K562 (cell line): ENCODE results near the gene NAT14. TPM values are rescaled to one million over a fixed set of nuclear protein-coding genes. Genes with fewer than 3 reads are reported as not detected.

Experiments
- CBX8 ChIP-seq: fragments of 200-600 bp; sonication (generic); IDR thresholded peaks from 2 replicates; pipeline ENCODE4 v1.6.1; 2012; ENCODE audit warnings: borderline replicate concordance, mixed run types, low read depth, mild to moderate bottlenecking, moderate library complexity, mixed read lengths, low read length, control low read depth, inconsistent platforms; ENCODE audit not compliant: poor library complexity, severe bottlenecking; ENCODE audit errors: extremely low read depth
- HDAC1 ChIP-seq, 2 experiments: fragments of 450-650 bp; IDR thresholded peaks; 2 replicates each; pipeline ENCODE4 v1.6.1; 2016 to 2017; ENCODE audit warnings: inconsistent platforms in 1 of 2, mild to moderate bottlenecking in 1 of 2, moderate library complexity in 1 of 2
- LARP7 ChIP-seq: fragments of 450-650 bp; IDR thresholded peaks from 2 replicates; pipeline ENCODE4 v1.6.1; 2016
- MAFG ChIP-seq: fragments of 450-650 bp; conservative IDR thresholded peaks from 2 replicates; pipeline ENCODE4 v1.6.1; 2016; ENCODE audit warnings: missing genetic modification characterization, missing compliant biosample characterization
- SAFB2 ChIP-seq: fragments of 200-400 bp; formaldehyde crosslinking; IDR thresholded peaks from 2 replicates; pipeline ENCODE4 v1.6.1; 2018; ENCODE audit warnings: borderline replicate concordance, low read length, low read depth, moderate library complexity; ENCODE audit not compliant: severe bottlenecking
- YBX1 ChIP-seq: fragments of 450-650 bp; IDR thresholded peaks from 2 replicates; pipeline ENCODE4 v1.7.1; 2016; ENCODE audit warnings: mild to moderate bottlenecking
- ZNF551 ChIP-seq: fragments of 250-450 bp; sonication (Bioruptor Pico); IDR thresholded peaks from 2 replicates; pipeline ENCODE4 v1.5.0; 2021; ENCODE audit warnings: mild to moderate bottlenecking, moderate library complexity
- ZNF830 ChIP-seq: fragments of 250-450 bp; sonication (Bioruptor Pico); IDR thresholded peaks from 2 replicates; pipeline ENCODE4 v1.5.0; 2021; ENCODE audit warnings: mild to moderate bottlenecking
- polyA plus RNA-seq, 8 experiments: library from polyadenylated mRNA; depleted of rRNA in 4 of 8; stranded (reverse) in 5 of 8; unstranded in 3 of 8; fragments of >200 nt; fragmentation: Nextera tagmentation in 2 of 8; fragmentation: Illumina TruSeq in 1 of 8; extraction: Ambion mirVana in 2 of 8; extraction: Trizol in 1 of 8; gene quantifications; 2 replicates each; pipeline versions ENCODE4 v1.2.1 to v1.2.3, GENCODE V29; 2011 to 2014; ENCODE audit warnings: inconsistent platforms in 1 of 8, missing spikeins in 1 of 8
- total RNA-seq, 7 experiments: library from RNA; depleted of rRNA in 6 of 7; stranded (reverse); fragments of >200 nt in 6 of 7; fragmentation: Illumina TruSeq in 2 of 7; extraction: Trizol in 2 of 7; gene quantifications; 2 replicates each; pipeline versions ENCODE4 v1.2.1 to v1.2.3, GENCODE V29; 2011 to 2021; ENCODE audit warnings: low replicate concordance in 1 of 7
- TF ChIP-seq, protein P1 (sequence below), 2 experiments: fragments of 450-650 bp; IDR thresholded peaks; 2 replicates each; pipeline ENCODE4 v1.6.1; 2016; ENCODE audit warnings: mild to moderate bottlenecking in 2 of 2, borderline replicate concordance in 1 of 2, low read depth in 1 of 2, moderate library complexity in 1 of 2
- TF ChIP-seq, protein P2 (sequence below): fragments of 450-650 bp; IDR thresholded peaks from 2 replicates; pipeline ENCODE4 v1.6.1; 2018; ENCODE audit warnings: mild to moderate bottlenecking, low read depth; ENCODE audit not compliant: partially characterized antibody
- TF ChIP-seq, protein P3 (sequence below): fragments of 450-650 bp; IDR thresholded peaks from 2 replicates; pipeline ENCODE4 v1.7.0; 2016; ENCODE audit warnings: borderline replicate concordance

Gene NAT14
- total and polyA plus RNA-seq, 9 of the 15 experiments (the other 6 are each of a cell fraction or from before 2014, with no cell fraction given), result 2.4 to 77.0 (median 26.7) TPM

DNA sequence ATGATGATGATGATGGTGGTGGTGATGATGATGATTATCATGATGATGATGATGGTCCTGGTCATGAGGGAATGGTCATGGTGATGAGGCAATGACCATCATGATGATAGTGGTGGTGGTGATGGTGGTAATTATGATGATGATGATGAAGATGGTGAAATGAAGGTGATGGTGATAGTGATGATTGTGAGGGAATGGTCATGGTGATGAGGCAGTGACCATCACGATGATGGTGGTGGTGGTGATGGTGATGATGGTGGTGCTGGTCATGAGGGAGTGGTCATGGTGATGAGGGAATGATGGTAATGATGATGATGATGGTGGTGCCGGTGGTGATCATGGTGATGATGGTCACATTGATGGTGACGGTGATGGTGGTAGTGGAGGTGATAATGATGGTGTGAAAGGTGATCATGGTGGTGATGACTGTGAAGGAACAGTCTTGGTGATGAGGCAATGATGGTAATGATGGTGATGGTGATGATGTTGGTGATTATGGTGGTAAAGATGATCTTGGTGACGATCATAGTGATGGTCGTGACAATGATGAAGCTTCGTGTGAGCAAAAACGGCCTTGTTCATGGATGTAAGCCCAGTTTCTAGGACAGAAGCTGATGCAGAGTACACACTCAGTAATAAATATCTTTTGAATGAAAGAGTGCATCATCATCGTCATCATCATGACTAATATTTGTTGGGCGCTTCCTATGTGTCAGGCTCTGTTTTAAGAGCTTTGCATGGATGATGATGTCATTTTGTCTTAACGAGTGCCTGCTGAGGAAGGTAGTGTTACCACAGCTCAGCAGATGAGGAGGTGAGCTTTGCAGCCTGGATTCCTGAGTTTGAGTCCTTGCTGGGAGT, 34.7 kb downstream of the NAT14 start (continued):
- TF ChIP-seq, protein P1, sequence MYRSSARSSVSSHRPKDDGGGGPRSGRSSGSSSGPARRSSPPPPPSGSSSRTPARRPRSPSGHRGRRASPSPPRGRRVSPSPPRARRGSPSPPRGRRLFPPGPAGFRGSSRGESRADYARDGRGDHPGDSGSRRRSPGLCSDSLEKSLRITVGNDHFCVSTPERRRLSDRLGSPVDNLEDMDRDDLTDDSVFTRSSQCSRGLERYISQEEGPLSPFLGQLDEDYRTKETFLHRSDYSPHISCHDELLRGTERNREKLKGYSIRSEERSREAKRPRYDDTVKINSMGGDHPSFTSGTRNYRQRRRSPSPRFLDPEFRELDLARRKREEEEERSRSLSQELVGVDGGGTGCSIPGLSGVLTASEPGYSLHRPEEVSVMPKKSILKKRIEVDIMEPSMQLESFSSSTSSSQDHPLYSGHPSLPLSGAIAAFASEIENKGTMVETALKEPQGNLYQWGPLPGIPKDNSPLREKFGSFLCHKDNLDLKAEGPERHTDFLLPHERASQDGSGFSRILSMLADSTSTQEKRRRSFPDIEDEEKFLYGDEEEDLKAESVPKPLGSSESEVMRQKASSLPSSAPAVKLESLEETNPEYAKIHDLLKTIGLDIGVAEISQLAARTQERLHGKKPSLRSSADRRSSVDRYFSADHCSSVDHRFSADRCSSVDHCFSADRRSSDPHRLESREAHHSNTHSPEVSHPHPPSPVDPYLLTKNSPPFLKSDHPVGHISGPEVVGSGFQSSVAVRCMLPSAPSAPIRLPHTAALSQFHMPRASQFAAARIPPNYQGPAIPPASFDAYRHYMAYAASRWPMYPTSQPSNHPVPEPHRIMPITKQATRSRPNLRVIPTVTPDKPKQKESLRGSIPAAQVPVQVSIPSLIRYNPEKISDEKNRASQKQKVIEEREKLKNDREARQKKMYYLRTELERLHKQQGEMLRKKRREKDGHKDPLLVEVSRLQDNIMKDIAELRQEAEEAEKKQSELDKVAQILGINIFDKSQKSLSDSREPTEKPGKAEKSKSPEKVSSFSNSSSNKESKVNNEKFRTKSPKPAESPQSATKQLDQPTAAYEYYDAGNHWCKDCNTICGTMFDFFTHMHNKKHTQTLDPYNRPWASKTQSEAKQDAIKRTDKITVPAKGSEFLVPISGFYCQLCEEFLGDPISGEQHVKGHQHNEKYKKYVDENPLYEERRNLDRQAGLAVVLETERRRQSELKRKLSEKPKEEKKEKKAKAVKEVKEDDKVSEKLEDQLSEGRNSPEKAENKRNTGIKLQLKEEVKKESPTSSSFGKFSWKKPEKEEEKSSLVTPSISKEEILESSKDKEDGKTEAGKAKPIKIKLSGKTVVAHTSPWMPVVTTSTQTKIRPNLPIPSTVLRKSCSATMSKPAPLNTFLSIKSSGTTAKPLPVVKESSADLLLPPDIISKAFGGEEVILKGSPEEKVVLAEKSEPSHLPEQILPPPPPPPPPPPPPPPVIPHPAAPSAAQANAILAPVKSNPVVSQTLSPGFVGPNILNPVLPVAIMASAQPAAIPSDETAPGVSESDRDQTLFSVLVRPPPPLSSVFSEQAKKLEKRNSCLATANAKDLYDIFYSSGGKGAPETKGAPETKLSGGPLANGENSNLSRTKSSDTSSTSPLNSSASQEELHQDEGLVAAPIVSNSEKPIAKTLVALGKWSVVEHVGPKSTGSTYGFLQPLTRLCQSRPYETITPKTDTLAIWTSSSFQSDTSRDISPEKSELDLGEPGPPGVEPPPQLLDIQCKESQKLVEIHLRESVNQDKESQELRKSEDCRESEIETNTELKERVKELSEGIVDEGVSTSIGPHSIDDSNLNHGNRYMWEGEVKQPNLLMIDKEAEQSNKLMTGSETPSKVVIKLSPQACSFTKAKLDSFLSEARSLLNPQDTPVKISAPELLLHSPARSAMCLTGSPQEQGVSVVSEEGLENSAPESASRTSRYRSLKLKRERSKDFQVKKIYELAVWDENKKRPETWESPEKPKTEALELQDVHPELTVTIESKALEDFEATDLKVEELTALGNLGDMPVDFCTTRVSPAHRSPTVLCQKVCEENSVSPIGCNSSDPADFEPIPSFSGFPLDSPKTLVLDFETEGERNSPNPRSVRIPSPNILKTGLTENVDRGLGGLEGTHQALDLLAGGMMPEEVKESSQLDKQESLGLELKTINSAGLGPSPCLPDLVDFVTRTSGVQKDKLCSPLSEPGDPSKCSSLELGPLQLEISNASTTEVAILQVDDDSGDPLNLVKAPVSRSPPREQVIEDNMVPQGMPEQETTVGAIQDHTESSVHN (IDR thresholded peaks at IDR 0.05; ENCODE audit: borderline replicate concordance in 1 of 2, low read depth in 1 of 2), result 0 out of 4 replicates have a peak, but pooled peaks of 1 of the 2 experiments have one; percentile 34
- TF ChIP-seq LARP7, result peak; percentile 44; the same call in 1 of the 2 replicates
- TF ChIP-seq ZNF551 (CRISPR knock-in tag), result no peak
- peak in 1 of 2 experiments; percentile 65; a peak in 1 of 4 replicates for TF ChIP-seq HDAC1 (IDR thresholded peaks at IDR 0.05)
- TF ChIP-seq, protein P2, sequence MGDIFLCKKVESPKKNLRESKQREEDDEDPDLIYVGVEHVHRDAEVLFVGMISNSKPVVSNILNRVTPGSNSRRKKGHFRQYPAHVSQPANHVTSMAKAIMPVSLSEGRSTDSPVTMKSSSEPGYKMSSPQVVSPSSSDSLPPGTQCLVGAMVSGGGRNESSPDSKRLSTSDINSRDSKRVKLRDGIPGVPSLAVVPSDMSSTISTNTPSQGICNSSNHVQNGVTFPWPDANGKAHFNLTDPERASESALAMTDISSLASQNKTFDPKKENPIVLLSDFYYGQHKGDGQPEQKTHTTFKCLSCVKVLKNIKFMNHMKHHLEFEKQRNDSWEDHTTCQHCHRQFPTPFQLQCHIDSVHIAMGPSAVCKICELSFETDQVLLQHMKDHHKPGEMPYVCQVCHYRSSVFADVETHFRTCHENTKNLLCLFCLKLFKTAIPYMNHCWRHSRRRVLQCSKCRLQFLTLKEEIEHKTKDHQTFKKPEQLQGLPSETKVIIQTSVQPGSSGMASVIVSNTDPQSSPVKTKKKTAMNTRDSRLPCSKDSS, result no peak
- TF ChIP-seq MAFG (tag), result peak; percentile 52; the same call in 1 of the 2 replicates
- no peak for TF ChIP-seq SAFB2
- TF ChIP-seq CBX8, result no peak
- TF ChIP-seq YBX1, result peak; percentile 63; the same call in 1 of the 2 replicates
- no peak for TF ChIP-seq ZNF830 (CRISPR knock-in tag)
- TF ChIP-seq, protein P3, sequence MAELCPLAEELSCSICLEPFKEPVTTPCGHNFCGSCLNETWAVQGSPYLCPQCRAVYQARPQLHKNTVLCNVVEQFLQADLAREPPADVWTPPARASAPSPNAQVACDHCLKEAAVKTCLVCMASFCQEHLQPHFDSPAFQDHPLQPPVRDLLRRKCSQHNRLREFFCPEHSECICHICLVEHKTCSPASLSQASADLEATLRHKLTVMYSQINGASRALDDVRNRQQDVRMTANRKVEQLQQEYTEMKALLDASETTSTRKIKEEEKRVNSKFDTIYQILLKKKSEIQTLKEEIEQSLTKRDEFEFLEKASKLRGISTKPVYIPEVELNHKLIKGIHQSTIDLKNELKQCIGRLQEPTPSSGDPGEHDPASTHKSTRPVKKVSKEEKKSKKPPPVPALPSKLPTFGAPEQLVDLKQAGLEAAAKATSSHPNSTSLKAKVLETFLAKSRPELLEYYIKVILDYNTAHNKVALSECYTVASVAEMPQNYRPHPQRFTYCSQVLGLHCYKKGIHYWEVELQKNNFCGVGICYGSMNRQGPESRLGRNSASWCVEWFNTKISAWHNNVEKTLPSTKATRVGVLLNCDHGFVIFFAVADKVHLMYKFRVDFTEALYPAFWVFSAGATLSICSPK, result no peak
